ENCODE results near the gene SPEF1. TPM values are rescaled to one million over a fixed set of nuclear protein-coding genes. Genes with fewer than 3 reads are reported as not detected.

Gene SPEF1
- total and polyA plus RNA-seq, 2 of the 13 experiments (the other 11 are each of a cell fraction or from before 2014, with no cell fraction given), result 0.11 to 0.27 TPM

GRCh38 chr20:3781153-3781910, at the start of gene SPEF1 (continued):
- TF ChIP-seq, protein P1, sequence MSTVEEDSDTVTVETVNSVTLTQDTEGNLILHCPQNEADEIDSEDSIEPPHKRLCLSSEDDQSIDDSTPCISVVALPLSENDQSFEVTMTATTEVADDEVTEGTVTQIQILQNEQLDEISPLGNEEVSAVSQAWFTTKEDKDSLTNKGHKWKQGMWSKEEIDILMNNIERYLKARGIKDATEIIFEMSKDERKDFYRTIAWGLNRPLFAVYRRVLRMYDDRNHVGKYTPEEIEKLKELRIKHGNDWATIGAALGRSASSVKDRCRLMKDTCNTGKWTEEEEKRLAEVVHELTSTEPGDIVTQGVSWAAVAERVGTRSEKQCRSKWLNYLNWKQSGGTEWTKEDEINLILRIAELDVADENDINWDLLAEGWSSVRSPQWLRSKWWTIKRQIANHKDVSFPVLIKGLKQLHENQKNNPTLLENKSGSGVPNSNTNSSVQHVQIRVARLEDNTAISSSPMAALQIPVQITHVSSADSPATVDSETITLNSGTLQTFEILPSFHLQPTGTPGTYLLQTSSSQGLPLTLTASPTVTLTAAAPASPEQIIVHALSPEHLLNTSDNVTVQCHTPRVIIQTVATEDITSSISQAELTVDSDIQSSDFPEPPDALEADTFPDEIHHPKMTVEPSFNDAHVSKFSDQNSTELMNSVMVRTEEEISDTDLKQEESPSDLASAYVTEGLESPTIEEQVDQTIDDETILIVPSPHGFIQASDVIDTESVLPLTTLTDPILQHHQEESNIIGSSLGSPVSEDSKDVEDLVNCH (CRISPR knock-in tag; IDR thresholded peaks at IDR 0.05), result no peak
- no peak; the same call in 1 of the 2 replicates for TF ChIP-seq PRMT3 (CRISPR knock-in tag; IDR thresholded peaks at IDR 0.05; ENCODE audit: borderline replicate concordance, low read depth)
- peak; percentile 52; the same call in 1 of the 2 replicates for TF ChIP-seq SPEN (CRISPR knock-in tag; IDR thresholded peaks at IDR 0.05; ENCODE audit: low read depth)
- TF ChIP-seq NFATC3 (CRISPR knock-in tag; IDR thresholded peaks at IDR 0.05), result no peak
- TF ChIP-seq, protein P2, sequence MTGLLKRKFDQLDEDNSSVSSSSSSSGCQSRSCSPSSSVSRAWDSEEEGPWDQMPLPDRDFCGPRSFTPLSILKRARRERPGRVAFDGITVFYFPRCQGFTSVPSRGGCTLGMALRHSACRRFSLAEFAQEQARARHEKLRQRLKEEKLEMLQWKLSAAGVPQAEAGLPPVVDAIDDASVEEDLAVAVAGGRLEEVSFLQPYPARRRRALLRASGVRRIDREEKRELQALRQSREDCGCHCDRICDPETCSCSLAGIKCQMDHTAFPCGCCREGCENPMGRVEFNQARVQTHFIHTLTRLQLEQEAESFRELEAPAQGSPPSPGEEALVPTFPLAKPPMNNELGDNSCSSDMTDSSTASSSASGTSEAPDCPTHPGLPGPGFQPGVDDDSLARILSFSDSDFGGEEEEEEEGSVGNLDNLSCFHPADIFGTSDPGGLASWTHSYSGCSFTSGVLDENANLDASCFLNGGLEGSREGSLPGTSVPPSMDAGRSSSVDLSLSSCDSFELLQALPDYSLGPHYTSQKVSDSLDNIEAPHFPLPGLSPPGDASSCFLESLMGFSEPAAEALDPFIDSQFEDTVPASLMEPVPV (CRISPR knock-in tag; IDR thresholded peaks at IDR 0.05), result peak; percentile 68; the same call in 1 of the 2 replicates
- TF ChIP-seq GABPA (IDR thresholded peaks at IDR 0.05; ENCODE audit: low read depth, low read length), result no peak
- TF ChIP-seq GABPA (CRISPR knock-in tag; IDR thresholded peaks at IDR 0.05; ENCODE audit: low read depth), result peak; percentile 77
- no peak for TF ChIP-seq ZBTB1 (CRISPR knock-in tag; IDR thresholded peaks at IDR 0.05; ENCODE audit: borderline replicate concordance)
- TF ChIP-seq ZNF557 (CRISPR knock-in tag; IDR thresholded peaks at IDR 0.05), result peak; percentile 51; the same call in 1 of the 2 replicates
- 0 out of 2 replicates have a peak, but pooled peaks have one; percentile 37 for TF ChIP-seq FOXJ3 (CRISPR knock-in tag; IDR thresholded peaks at IDR 0.05; ENCODE audit: borderline replicate concordance)
- peak; percentile 62 for TF ChIP-seq CHD2 (IDR thresholded peaks at IDR 0.05; ENCODE audit: low read depth, low read length)
- no peak; the same call in 1 of the 2 replicates for TF ChIP-seq MED1 (CRISPR knock-in tag; IDR thresholded peaks at IDR 0.05)
- no peak for TF ChIP-seq EEA1 (CRISPR knock-in tag; IDR thresholded peaks at IDR 0.05; ENCODE audit: borderline replicate concordance)
- no peak for TF ChIP-seq STAT6 (CRISPR knock-in tag; IDR thresholded peaks at IDR 0.05; ENCODE audit: borderline replicate concordance)
- no peak; the same call in 1 of the 2 replicates for TF ChIP-seq CCDC6 (CRISPR knock-in tag; IDR thresholded peaks at IDR 0.05)
- no peak for TF ChIP-seq ZNF775 (CRISPR knock-in tag; IDR thresholded peaks at IDR 0.05; ENCODE audit: borderline replicate concordance)
- TF ChIP-seq GATAD2A (CRISPR knock-in tag; IDR thresholded peaks at IDR 0.05), result peak; percentile 63; the same call in 1 of the 2 replicates
- TF ChIP-seq RXRB (CRISPR knock-in tag; IDR thresholded peaks at IDR 0.05; ENCODE audit: borderline replicate concordance), result peak; percentile 23; the same call in 1 of the 2 replicates
- TF ChIP-seq JUN (CRISPR knock-in tag; IDR thresholded peaks at IDR 0.05), result no peak
- 0 out of 2 replicates have a peak, but pooled peaks have one; percentile 57 for TF ChIP-seq ZNF264 (CRISPR knock-in tag; IDR thresholded peaks at IDR 0.05)
- no peak for TF ChIP-seq PAX8 (CRISPR knock-in tag; IDR thresholded peaks at IDR 0.05; ENCODE audit: borderline replicate concordance)
